Daoy (cell line): Measurements from ENCODE around the gene ABCA3. TPM values are rescaled to one million over a fixed set of nuclear protein-coding genes. Genes with fewer than 3 reads are reported as not detected.
"Not testable (repeated sequence)": the region's sequence is repeated elsewhere in the genome, so short reads cannot be mapped to it uniquely, and the experiment has no call there.

Experiments used
- DNase-seq: peaks from one replicate; pipeline ENCODE4 v3.0.0-alpha.2; 2015; ENCODE audit warnings: low read depth
- total RNA-seq: library from RNA; depleted of rRNA; stranded (reverse); fragments of >200 nt; shearing (Covaris generic); gene quantifications from 2 replicates; pipeline ENCODE4 v1.2.3, GENCODE V29; 2014

The ABCA3 gene
- total RNA-seq, 1 experiment from 2014 or later = 5.9 TPM

DNA sequence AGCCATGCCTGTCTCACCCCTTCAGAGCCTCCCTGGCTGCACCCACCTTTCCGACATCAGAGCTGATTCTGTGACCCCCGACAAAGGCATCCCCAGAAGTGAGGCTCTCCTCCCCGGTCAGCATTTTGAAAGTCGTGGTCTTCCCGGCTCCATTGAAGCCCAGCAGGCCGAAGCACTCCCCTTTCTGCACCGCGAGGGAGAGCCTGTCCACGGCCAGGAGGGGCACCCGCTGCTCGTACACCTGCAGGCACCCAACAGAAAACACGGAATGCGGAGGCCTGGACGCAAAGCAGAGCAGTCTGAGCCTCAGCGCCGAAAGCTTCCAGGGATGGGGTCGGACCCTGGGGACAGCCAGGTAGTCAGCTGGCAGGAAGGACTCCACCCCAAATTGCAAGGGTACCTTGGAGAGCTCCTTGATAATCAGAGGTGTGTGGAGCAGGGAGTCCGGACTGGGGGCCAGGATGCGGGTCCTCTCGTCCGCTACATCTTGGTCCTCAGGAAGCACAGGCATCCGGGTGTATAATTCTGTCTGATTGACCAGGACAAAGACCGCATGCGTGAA is 59.5 kb downstream of the ABCA3 start:
- no peak for DNase-seq

- DNase-seq = no peak
These were observed 60.1 kb downstream of the ABCA3 start for GRCh38 chr16:2280461-2280860.

- no peak for DNase-seq
These were observed 61.4 kb downstream of the ABCA3 start for GRCh38 chr16:2278956-2279800.

GRCh38 chr16:2278272-2278608 is 62.3 kb downstream of the ABCA3 start:
- no peak for DNase-seq

GRCh38 chr16:2277466-2278271 is 62.9 kb downstream of the ABCA3 start:
- DNase-seq = no peak

DNA sequence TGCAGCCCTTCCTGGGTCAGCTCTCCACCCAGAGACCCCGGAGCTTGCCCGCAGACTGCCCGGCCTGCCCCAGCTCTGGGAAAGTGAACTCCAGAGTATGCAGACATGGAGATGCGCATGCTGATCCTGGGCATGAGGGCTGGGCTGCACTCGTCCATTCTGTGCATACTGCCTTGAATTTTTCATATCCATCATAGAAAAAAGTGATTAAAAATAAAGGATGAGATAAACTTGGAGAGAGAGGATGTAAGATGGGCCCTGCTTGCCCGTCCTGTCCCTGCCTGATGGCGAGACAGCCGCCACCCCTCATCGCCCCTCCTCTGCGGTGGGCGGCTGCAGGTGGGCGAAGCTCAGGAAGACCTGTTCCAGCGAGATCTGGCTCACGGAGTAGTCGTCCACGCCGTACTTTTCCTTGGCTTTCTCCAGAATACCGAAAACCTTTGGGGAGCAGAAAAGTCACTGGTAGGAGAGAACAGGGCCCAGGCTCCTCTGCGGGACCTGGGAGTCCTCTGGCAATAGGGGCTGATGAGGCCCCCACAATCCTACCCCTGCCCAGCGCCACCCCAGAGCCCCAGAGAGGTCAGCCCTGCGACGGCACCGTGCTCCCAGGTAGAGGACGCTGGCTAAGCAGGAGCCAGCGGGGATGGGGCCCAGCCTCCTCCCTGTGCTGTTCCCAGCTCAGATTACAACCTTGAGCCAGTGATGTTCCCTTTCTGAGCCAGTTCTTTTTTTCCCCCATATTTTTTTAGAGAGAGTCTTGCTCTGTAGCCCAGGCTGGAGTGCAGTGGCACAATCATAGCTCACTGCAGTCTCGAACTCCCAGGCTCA is 63.9 kb downstream of the ABCA3 start:
- DNase-seq = no peak

DNA sequence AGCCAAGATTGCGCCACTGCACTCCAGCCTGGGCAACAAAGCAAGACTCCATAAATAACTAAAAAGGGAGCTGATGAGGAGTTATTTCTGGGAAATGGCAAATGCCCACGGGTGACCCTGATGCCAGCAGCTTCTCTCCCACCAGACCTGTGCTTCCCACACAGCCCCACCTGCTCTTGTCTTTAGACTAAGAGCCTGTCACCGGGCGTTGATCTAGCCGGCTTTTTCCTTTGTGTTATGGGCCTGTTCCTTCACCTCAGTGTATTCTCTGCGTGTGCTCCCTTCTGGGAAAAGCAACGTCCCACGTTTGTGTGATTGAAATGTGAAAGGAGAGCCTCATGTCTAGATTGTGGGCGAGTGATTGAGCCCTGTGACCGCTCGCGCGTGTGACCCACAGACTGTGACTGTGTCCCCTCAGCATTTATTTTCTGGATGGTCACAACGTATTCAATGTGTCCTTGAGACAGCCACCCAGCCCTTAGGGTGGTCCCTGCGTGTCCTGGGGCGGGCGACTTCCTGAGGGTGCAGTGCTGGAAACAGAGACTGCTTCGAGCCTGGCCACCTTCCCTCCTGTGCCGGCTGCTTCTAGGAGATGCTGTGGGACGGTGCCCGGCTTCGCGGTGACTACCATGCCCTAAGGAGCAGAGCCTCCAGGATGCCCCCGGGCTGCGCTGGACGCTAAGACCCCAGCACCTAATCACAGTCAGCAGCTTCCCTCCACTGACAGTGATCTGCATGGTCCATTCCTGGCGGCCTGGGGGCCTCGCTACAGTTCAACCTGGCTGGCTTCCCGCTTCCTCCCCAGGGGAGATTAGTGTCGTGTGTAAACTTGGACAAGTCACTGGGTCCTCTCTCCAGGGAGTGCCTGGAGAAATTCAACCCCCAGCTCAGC is 64.8 kb downstream of the ABCA3 start:
- DNase-seq = no peak

DNA sequence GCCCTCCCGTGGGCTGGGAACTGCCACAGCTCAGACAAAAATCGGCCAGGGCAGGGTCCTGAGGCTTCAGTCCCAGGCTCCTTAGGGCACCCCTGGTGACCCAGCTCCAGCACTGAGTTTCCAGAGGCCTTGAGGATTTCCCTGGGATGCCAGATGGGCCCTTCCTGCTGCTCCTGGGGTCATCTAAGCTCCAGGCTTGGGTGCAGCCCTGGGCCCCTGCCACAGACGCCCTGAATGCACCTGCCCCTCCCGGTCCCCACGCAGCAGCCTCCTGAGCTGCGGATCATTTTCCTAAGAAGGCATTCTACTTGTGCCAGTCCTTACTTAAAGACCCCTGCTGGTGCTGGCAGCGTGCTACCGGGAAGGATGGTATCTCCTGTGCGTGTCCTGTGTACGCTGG is 66.6 kb downstream of the ABCA3 start:
- DNase-seq = no peak

- DNase-seq = no peak
These were observed 67.0 kb downstream of the ABCA3 start for GRCh38 chr16:2273484-2273883.

DNA sequence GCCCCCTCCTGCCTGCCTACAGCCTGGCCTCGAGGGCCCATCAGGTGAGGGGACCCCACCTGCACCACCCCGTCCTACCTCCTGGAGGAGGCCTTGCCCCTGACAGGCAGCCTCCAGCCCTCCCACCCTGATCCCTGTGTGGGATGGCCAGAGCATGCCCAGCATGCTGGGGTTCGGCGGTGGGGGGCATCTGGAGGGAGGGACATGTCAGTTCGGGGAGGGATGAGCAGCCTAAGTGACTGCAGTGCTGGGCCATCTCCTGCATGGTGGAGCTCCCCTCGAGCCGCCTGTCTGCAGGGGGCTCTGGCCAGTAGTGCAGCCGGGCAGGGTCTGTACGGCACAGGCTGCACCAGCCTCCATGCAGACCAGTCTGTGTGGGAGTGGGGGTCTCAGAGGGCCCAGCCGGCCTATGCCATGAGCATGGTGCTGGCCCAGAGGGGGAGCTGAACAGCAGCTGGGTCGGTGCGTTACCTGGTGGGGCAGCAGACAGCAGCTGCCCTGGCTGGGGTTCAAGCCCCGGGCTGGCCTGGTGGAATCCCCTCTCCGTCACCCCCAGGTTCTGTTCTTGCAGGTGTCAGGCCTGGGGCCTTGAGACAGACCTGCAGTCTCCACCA is 68.6 kb downstream of the ABCA3 start:
- DNase-seq = no peak

DNA sequence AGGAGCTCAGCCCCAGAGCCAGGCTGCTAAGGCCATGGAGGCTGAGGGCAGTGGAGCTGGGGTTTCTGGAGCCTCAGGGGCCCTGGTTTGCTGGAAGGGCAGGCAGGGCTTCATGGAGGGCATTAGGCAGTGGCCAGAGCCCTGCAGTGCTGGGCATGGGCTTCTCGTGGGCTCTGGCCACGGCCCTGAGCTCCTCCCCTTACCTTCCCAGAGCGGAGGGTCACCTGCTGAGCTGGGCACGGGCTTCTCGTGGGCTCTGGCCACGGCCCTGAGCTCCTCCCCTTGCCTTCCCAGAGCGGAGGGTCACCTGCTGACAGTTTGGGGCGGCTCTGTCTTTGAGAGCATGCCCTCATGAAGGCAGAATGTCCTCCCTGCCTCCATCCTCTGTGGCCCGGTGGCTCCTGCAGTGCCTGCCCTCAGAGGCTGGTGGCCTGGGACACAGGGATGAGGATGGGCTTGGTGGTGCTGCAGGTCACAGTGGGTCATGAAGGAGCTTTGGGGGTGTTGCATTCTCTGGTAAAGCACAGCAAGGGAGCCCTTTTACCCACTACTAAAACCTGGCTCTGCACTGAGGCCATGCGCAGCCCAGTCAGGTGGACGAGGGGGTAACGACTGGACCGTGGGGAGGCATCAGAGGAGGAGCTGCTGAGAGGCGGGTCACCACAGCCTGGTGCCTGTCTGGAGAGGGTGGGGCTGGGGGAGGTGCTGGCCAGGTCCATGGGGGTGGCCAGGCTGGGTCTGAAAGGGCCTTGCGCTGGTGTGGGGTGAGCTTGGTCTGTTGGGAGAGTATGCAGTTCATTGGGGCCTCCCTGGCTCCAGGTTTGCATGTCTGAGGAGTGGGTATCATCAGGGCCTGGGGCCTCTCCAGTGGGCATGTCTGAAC is 69.7 kb downstream of the ABCA3 start:
- DNase-seq = no peak

GRCh38 chr16:2270070-2270462 is 70.5 kb downstream of the ABCA3 start:
- no peak for DNase-seq

DNA sequence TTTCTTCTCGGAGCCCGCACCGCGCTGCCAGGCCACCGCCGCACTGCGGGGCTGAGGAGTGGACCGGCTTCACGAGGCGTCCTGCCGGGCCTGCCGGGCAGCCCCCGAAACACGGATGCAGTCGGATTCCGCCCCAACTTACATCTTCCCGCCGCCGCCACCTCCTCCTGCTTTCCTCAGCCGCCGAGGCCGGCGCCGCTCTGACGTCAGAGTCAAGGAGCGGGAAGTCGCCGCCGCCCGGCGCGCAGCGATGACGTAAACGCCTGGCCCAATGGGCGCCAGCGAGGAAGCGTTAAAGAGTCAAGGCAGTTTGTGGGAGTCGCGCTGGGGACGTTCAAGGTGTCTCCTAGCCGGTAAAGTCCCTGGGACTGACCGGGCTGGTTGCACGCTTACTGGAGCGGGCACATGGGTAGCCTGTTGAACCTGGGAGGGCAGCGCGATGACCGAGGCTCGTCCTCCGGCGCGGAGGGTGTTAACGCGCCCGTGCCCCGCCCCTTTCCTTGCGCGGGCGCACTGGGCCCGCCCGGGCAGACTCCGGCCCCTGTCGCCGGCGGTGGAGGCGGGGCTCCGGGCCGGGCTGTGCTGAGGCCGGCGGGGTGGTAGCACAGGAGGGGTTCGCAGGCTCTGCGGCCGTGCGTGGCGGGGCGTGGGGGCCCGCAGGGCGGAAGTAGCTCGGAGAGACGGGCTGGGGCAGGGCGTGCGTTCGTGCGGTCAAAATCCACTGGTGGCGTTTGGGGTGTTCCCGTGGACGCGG is 72.4 kb downstream of the ABCA3 start, which contains the start of gene RNPS1:
Gene RNPS1, minus strand, starts transcription at position 214 of the 754 bp plus-strand sequence. CDS start 3,483 bp downstream, outside the sequence.
- DNase-seq = peak; percentile 96

- not testable (repeated sequence) for DNase-seq
These were observed 73.0 kb downstream of the ABCA3 start for GRCh38 chr16:2267505-2267912.

DNA sequence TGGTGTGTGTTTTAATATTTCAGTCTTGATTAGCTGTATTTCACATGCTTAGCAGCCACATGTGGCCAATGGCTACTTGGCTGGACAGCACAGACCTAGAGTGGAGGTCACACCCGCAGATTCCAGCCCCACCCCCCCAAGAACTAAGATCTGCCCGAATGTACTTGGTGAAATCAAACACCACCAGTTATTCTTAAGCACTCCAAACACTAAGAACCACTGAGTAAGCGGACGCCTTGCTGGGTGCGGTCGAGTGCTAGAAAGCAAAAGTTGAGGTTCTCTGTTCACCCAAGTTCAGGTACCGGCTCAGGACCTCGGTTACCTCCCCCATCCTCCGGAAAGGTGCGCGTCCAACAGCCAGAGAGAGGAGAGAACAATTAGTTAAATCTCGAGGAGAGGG is 73.6 kb downstream of the ABCA3 start:
- DNase-seq = not testable (repeated sequence)

DNA sequence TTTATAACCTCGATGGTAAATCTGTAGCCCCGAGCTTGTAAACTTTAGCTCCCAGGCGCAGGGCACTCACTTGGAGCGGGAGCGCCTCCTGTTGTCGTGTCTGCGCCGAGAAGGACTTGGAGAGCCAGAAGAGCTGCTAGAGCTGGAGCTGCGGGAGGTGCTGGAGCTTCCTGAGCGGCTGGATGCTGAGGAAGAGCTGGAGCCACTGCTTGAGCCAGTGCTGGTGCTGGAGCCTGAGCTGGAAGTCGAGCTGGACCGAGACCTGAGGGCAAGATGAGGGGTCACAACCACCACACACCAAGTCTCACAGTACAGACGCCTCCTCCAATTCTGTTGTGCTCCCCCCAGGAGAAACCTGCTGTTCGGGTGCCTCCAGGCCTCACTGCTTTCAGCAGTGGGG is 77.5 kb downstream of the ABCA3 start:
- not testable (repeated sequence) for DNase-seq

DNA sequence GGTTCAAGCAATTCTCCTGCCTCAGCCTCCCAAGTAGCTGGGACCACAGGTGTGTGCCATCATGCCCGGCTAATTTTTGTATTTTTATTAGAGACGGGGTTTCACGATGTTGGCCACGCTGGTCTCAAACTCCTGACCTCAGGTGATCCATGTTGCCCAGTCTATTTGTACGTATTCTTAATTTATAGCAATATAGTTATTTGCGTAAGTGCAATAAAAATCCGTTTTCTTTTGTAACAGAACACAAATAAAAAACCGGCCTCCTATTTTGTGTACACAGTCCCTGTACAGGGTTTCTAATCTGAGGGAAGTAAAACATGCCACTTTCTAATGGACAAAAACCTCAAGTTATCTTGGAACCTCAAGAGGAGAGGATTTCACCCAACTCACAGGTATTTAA is 80.3 kb downstream of the ABCA3 start:
- DNase-seq = no peak

GRCh38 chr16:2258530-2258929 is 82.0 kb downstream of the ABCA3 start:
- not testable (repeated sequence) for DNase-seq
